GM18502 (cell line): ENCODE measurements around the gene TUSC2.

Experiments used
- ATAC-seq: cut with Tn5 transposase; IDR thresholded peaks from one replicate; pipeline ENCODE4 v1.9.1; 2021; ENCODE audit warnings: mild to moderate bottlenecking; ENCODE audit not compliant: unreplicated experiment, poor library complexity

Gene TUSC2

DNA sequence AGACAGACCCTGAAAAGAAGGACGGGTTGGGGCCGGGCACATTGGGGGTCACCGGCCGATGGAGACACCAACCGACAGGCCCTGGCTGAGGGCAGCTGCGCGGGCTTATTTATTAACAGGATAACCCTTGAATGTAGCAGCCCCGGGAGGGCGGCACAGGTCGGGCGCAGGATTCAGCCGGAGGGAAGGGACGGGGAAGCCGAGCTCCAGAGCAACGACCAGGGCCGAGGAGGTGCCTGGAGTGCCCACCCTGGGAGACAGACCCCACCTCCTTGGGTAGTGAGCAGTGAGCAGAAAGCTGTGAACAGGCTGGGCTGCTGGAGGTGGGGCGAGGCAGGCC is 51.3 kb downstream of the TUSC2 start:
- no peak for ATAC-seq

DNA sequence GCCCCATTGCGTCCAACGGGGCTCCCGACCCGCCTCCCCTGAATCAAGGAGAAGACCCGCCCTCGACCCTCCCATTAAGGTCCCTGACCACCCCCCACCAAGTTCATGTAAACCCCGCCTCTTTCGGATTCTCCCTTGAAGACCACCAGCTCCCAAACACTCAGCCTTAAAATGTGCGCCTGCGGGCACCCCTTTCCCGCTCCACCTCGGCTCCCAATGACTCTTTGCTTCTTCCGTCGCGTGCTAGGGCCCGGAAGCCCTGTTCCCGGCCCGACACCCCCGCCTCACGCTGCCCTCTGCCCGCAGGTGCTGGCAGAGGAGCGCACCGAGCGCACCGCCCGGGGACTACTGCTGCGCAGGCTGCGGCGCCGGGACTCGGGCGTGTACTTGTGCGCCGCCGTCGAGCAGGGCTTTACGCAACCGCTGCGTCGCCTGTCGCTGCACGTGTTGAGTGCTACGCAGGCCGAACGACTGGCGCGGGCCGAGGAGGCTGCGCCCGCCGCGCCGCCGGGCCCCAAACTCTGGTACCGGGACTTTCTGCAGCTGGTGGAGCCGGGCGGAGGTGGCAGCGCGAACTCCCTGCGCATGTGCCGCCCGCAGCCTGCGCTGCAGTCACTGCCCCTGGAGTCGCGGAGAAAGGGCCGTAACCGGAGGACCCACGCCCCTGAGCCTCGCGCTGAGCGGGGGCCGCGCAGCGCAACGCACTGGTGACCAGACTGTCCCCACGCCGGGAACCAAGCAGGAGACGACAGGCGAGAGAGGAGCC is 51.8 kb downstream of the TUSC2 start:
- ATAC-seq: no peak

DNA sequence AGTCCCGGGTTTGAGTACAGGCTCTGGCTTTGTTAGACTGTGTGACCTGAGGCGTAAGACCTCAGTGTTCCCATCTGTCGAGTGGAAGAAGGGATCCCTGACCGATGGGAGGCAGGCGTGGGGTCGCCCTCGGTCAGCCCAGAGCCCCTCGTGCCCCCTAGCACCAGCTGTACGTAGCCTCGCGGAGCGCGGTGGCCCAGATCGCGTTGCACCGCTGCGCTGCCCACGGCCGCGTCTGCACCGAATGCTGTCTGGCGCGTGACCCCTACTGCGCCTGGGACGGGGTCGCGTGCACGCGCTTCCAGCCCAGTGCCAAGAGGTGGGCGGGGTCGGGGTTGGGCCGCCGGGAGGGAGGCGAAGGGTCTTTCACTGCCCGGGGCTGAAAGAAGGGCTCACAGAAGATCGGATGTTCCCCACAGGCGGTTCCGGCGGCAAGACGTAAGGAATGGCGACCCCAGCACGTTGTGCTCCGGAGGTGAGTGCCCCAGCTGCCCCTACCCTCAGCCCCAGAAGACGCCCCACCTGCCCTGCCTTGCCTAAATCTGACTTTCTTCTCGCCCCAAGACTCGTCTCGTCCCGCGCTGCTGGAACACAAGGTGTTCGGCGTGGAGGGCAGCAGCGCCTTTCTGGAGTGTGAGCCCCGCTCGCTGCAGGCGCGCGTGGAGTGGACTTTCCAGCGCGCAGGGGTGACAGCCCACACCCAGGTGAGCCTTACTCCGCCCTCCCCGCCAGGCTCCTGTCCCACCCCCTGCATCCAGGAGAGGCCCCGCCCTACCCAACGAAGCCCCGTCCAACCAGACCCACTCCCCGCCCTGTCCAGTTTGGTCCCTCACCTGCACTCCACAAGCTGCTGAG is 52.7 kb downstream of the TUSC2 start:
- no peak for ATAC-seq
